ENCODE data around the gene PLPPR5.

PLPPR5 gene

GRCh38 chr1:98914547-98914946 lies 90.1 kb downstream of the PLPPR5 start:
- Histone ChIP-seq H3K4me1 (ENCODE audit: insufficient read depth, low read length, severe bottlenecking) (peaks cover 7% of the 10 kb centered on the region), H3K9me3 (ENCODE audit: low read length) (no peaks in the 10 kb centered on the region), H4K20me1 (ENCODE audit: insufficient read depth, low read length) (no peaks in the 10 kb centered on the region), H3K9ac (ENCODE audit: low read length) (no peak overlapping the region), H3K9me2 (ENCODE audit: low read depth, low read length) (no peaks in the 10 kb centered on the region), H3F3A (ENCODE audit: insufficient read depth, low read length) (no peaks in the 10 kb centered on the region), H3K79me2 (ENCODE audit: insufficient read depth, low read length) (no peaks in the 10 kb centered on the region), H3K27me3 (ENCODE audit: insufficient read depth, low read length) (no peaks in the 10 kb centered on the region), H3K4me2 (ENCODE audit: low read length) (no peak overlapping the region), H3K4me3 (ENCODE audit: low read depth, low read length, poor library complexity, severe bottlenecking) (no peak overlapping the region), H3K36me3 (ENCODE audit: insufficient read depth, low read length) (no peaks in the 10 kb centered on the region), H3K27ac (ENCODE audit: low read depth, low read length, poor library complexity, severe bottlenecking) (no peak overlapping the region), H2AFZ (ENCODE audit: low read length) (no peak overlapping the region)
- TF ChIP-seq EZH2 (IDR thresholded peaks at IDR 0.05; ENCODE audit: borderline replicate concordance, low read length): no peak
- TF ChIP-seq CTCF (IDR thresholded peaks at IDR 0.05; ENCODE audit: low read length): no peak

DNA sequence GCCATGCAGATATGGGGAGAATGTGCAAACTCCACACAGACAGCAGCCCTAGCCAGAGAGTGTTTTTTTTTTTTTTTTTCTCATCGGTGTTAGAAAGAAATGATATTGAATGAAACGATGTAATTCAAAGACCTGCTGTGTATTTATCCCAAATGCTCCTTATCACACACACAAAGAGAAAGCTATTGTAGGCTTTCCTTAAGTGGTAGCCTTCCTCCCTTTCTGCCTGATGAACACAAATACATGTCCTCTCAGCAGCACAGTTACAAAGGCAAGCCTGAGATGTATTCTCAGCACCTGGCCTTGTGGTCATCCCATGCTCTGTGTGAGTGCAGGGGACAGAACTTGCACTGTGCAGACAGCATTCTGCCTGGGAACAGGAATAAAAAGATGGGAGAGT lies 93.8 kb downstream of the PLPPR5 start:
- H3K27me3 ChIP-seq (ENCODE audit: insufficient read depth, low read length): no peaks in the 10 kb centered on the region
- H3K4me2 ChIP-seq (ENCODE audit: low read length): no peak overlapping the region
- no peak overlapping the region for H3K4me3 ChIP-seq (ENCODE audit: low read depth, low read length, poor library complexity, severe bottlenecking)
- H3K9me3 ChIP-seq (ENCODE audit: low read length): no peaks in the 10 kb centered on the region
- H3K9ac ChIP-seq (ENCODE audit: low read length): no peak overlapping the region
- no peaks in the 10 kb centered on the region for H3K4me1 ChIP-seq (ENCODE audit: insufficient read depth, low read length, severe bottlenecking)
- no peaks in the 10 kb centered on the region for H3K36me3 ChIP-seq (ENCODE audit: insufficient read depth, low read length)
- TF ChIP-seq CTCF (IDR thresholded peaks at IDR 0.05; ENCODE audit: low read length) (no peak), EZH2 (IDR thresholded peaks at IDR 0.05; ENCODE audit: borderline replicate concordance, low read length) (no peak)
- H4K20me1 ChIP-seq (ENCODE audit: insufficient read depth, low read length): no peaks in the 10 kb centered on the region
- no peaks in the 10 kb centered on the region for H3K9me2 ChIP-seq (ENCODE audit: low read depth, low read length)
- H3K79me2 ChIP-seq (ENCODE audit: insufficient read depth, low read length): no peaks in the 10 kb centered on the region
- no peaks in the 10 kb centered on the region for H3F3A ChIP-seq (ENCODE audit: insufficient read depth, low read length)
- H3K27ac ChIP-seq (ENCODE audit: low read depth, low read length, poor library complexity, severe bottlenecking): no peak overlapping the region
- no peak overlapping the region for H2AFZ ChIP-seq (ENCODE audit: low read length)

DNA sequence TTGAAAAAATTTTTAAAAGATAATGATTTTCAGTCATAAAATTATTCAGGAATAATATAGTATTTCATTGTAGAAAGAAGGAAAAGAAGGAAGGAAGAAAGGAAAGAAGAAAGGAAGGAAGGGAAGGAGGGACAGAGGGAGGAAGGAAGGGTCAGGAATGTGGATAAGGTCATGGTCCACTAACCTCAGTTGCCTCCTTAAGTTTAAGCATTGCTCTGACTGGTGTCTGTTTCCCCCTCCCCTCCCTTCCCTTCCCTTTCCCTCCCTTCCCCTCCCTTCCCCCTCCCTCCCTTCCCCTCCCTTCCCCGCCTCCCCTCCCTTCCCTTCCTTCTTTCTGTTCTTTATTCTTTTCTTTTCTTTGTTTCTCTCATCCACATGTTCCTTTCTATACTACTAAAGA lies 95.7 kb downstream of the PLPPR5 start:
- Histone ChIP-seq H3K9me3 (ENCODE audit: low read length) (no peaks in the 10 kb centered on the region), H3K36me3 (ENCODE audit: insufficient read depth, low read length) (no peaks in the 10 kb centered on the region), H2AFZ (ENCODE audit: low read length) (no peak overlapping the region), H3K9me2 (ENCODE audit: low read depth, low read length) (no peaks in the 10 kb centered on the region), H3K4me1 (ENCODE audit: insufficient read depth, low read length, severe bottlenecking) (no peaks in the 10 kb centered on the region), H4K20me1 (ENCODE audit: insufficient read depth, low read length) (no peaks in the 10 kb centered on the region), H3K79me2 (ENCODE audit: insufficient read depth, low read length) (no peaks in the 10 kb centered on the region), H3K9ac (ENCODE audit: low read length) (no peak overlapping the region), H3K27ac (ENCODE audit: low read depth, low read length, poor library complexity, severe bottlenecking) (no peak overlapping the region), H3K27me3 (ENCODE audit: insufficient read depth, low read length) (no peaks in the 10 kb centered on the region), H3F3A (ENCODE audit: insufficient read depth, low read length) (no peaks in the 10 kb centered on the region), H3K4me3 (ENCODE audit: low read depth, low read length, poor library complexity, severe bottlenecking) (no peak overlapping the region), H3K4me2 (ENCODE audit: low read length) (no peak overlapping the region)
- TF ChIP-seq CTCF (IDR thresholded peaks at IDR 0.05; ENCODE audit: low read length) (no peak), EZH2 (IDR thresholded peaks at IDR 0.05; ENCODE audit: borderline replicate concordance, low read length) (no peak)
